ENCODE data around the gene PXMP2. TPM values are rescaled to one million over a fixed set of nuclear protein-coding genes. Genes with fewer than 3 reads are reported as not detected.

The PXMP2 gene
- total RNA-seq, 1 donor from 2014 or later: 25.2 TPM

DNA sequence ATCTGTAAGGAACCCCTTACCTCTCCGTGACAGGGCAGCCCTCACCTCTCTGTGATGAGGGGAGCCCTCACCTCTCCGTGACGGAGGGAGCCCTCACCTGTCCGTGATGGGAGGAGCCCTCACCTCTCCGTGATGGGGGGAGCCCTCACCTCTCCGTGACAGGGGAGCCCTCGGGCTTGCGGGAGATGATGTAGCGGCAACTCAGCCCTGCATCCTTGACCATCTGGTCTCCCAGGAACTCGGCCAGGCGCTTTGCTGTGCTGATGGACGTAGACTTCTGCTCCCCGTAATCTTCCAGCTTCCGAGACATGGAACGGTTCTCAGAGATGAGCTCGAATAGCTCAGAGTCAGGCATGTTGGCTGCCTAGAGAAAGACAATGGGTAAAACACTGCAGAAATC, 28.2 kb upstream of the PXMP2 start:
- H3K27me3 Mint-ChIP-seq (ENCODE audit: low read depth): no peaks in the 10 kb centered on the region
- H3K4me1 Mint-ChIP-seq: no peaks in the 10 kb centered on the region
- no peak for DNase-seq (ENCODE audit: low spot score in 2 of 2, unreplicated experiment in 2 of 2)
- H3K36me3 Mint-ChIP-seq: peaks cover 39% of the 10 kb centered on the region
- no peak overlapping the region for H3K4me3 Mint-ChIP-seq
- no peaks in the 10 kb centered on the region for H3K9me3 Mint-ChIP-seq
- TF ChIP-seq, protein P1, sequence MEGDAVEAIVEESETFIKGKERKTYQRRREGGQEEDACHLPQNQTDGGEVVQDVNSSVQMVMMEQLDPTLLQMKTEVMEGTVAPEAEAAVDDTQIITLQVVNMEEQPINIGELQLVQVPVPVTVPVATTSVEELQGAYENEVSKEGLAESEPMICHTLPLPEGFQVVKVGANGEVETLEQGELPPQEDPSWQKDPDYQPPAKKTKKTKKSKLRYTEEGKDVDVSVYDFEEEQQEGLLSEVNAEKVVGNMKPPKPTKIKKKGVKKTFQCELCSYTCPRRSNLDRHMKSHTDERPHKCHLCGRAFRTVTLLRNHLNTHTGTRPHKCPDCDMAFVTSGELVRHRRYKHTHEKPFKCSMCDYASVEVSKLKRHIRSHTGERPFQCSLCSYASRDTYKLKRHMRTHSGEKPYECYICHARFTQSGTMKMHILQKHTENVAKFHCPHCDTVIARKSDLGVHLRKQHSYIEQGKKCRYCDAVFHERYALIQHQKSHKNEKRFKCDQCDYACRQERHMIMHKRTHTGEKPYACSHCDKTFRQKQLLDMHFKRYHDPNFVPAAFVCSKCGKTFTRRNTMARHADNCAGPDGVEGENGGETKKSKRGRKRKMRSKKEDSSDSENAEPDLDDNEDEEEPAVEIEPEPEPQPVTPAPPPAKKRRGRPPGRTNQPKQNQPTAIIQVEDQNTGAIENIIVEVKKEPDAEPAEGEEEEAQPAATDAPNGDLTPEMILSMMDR (IDR thresholded peaks at IDR 0.05; ENCODE audit: unreplicated experiment): no peak
- no peak overlapping the region for H3K27ac Mint-ChIP-seq

DNA sequence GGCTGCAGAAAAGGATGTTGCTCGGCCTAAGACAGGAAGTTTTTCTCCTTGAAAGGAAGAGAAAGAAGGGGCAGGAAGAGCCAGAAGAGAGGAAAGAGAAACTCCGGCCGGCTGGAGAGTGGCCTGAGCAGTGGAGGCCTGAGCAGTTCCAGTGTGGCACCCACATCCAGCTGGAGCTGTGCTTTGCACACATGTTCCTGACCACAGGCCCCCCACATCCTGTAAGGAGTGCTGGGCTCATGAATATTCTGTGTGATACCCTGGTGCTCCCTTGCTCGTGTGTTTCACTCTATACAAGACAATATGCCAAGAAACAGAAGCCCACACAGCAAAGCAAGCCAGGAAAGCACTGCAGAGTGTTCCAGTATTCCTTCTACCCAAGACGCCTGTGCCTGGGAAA, 27.3 kb upstream of the PXMP2 start:
- Mint-ChIP-seq H3K27ac (no peak overlapping the region), H3K9me3 (no peaks in the 10 kb centered on the region), H3K4me3 (no peak overlapping the region), H3K36me3 (peaks cover 40% of the 10 kb centered on the region), H3K27me3 (ENCODE audit: low read depth) (no peaks in the 10 kb centered on the region), H3K4me1 (no peaks in the 10 kb centered on the region)
- TF ChIP-seq, protein P1 (IDR thresholded peaks at IDR 0.05; ENCODE audit: unreplicated experiment): no peak
- DNase-seq (ENCODE audit: low spot score in 2 of 2, unreplicated experiment in 2 of 2): no peak

DNA sequence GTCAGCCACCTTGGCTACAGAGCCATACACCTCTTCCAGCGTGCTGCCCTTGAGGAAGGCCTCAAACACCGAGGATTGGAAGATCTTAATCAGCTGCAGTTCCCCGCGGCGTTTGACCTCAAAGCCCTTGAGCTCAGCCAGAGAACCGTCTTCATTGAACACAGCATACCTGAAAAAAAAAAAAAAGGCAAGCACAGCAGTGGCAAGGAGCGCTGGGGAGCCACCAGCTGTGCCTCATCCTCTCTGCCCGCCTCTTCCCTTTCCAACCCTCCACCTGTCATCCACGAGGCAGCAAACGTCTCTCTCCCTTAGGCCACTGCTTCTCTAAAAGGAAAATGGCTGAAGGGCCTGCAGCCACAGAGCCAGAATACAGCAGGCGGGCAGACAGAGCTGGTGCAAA, 26.4 kb upstream of the PXMP2 start:
- Mint-ChIP-seq H3K27me3 (ENCODE audit: low read depth) (no peaks in the 10 kb centered on the region), H3K9me3 (no peaks in the 10 kb centered on the region), H3K27ac (no peak overlapping the region), H3K36me3 (peaks cover 50% of the 10 kb centered on the region), H3K4me3 (no peak overlapping the region), H3K4me1 (no peaks in the 10 kb centered on the region)
- TF ChIP-seq, protein P1 (IDR thresholded peaks at IDR 0.05; ENCODE audit: unreplicated experiment): no peak
- no peak for DNase-seq (ENCODE audit: low spot score in 2 of 2, unreplicated experiment in 2 of 2)

DNA sequence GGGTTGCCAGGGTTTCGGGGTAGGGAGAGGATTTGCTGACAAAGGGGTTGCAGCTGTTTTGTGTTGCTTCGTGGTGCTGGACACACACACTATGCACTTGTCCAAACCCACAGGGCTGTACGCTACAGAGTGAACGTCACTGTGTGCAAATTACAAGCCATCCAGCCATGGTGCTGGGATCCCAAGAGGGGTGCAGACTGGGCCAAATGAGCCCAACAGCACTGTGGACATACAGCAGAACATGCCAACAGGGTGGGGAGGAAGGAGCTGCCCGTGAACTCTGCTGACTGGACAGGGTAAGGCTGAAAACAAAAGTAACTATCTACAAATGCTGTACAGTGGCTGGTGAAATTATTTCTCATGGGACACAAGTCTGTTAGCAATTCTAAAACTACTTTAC, 25.4 kb upstream of the PXMP2 start:
- Mint-ChIP-seq H3K27ac (no peak overlapping the region), H3K4me1 (no peaks in the 10 kb centered on the region), H3K36me3 (peaks cover 54% of the 10 kb centered on the region), H3K27me3 (ENCODE audit: low read depth) (no peaks in the 10 kb centered on the region), H3K9me3 (no peaks in the 10 kb centered on the region), H3K4me3 (no peak overlapping the region)
- no peak for DNase-seq (ENCODE audit: low spot score in 2 of 2, unreplicated experiment in 2 of 2)
- TF ChIP-seq, protein P1 (IDR thresholded peaks at IDR 0.05; ENCODE audit: unreplicated experiment): no peak

DNA sequence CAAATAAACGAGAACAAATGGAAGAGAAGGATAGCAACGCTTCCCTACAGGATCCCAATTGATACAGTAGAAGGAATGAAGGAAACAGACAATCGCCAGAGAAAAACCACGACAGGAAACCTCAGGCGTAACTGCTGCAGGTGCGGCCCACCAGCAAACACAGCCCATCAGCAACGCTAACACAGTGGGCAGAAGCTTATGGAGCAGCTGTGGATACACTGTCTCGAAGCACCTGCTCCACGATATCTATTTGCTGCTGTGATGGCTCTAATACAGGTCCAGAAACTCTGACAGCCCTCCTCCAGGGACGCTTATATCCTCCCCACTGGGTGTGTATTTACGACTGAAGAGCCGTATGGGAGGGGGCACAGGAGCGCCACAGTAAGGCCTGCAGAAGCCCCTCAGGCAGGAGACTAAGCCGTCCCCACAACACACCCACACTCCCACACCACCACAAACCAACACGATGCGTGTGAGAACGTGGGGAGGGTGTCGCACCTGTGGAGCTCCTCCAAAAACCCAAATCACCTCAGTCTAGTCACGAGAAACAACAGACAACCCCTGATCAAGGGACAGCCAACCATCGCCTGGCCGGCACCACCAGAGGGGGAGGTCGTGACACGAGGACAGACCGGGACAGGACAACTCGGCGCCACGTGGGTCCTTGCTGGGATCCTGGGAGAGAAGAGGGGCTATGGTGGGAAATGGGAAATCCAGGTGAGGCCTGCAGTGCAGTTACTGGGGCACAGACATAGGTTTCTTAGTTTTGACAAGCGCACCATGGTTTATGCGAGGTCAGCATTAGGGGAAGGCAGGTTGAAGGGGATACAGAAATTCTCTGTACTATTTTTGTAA, 24.3 kb upstream of the PXMP2 start:
- Mint-ChIP-seq H3K27ac (no peak overlapping the region), H3K36me3 (peaks cover 48% of the 10 kb centered on the region), H3K4me1 (no peaks in the 10 kb centered on the region), H3K9me3 (no peaks in the 10 kb centered on the region), H3K4me3 (no peak overlapping the region), H3K27me3 (ENCODE audit: low read depth) (no peaks in the 10 kb centered on the region)
- no peak for DNase-seq (ENCODE audit: low spot score in 2 of 2, unreplicated experiment in 2 of 2)
- TF ChIP-seq, protein P1 (IDR thresholded peaks at IDR 0.05; ENCODE audit: unreplicated experiment): no peak
